Measurements from ENCODE around the gene ST8SIA5.

DNA sequence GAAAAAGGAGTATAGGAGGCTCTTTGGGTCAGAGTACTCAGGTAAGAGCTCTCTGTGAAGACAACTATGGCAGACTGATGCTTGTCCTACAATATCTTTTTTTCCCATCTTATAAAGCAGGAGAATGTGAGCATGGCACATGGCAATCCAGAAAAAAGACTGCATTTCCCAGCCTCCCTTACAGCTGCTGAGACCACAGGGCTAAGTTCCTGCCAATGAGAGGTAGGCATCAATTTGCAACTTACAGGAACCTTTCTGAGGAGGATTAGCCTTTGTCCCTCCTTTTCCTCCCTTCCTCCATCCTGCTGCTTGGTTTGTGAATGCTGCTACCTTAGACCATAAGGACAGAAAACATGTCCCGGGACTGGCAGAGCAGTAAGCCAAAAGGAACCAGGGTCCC lies 37.8 kb upstream of the ST8SIA5 start:
- TF ChIP-seq CTCF (IDR thresholded peaks at IDR 0.05 in 8 of 11, conservative IDR thresholded peaks at IDR 0.05 in 3 of 11) (no peak), POLR2AphosphoS5 (IDR thresholded peaks at IDR 0.05) (no peak), POLR2A (IDR thresholded peaks at IDR 0.05) (no peak)
